HEK293 (cell line): Measurements from ENCODE around the gene PINLYP.

Experiments used
- CTCF ChIA-PET: fragments of 350-600 bp; formaldehyde crosslinking; extraction: SDS; loops from one replicate; lab custom pipeline; 2021; ENCODE audit warnings: antibody characterized with exemption; lab: Yijun Ruan, JAX
- POLR2A ChIA-PET: fragments of 300-600 bp; formaldehyde crosslinking; extraction: SDS; loops from one replicate; lab custom pipeline; 2020; ENCODE audit warnings: antibody characterized with exemption, inconsistent platforms; lab: Yijun Ruan, JAX
- H3K27ac ChIP-seq: fragments of 200-500 bp; sonication (Bioruptor generic); 2 replicates; pipeline ENCODE4 v1.5.1; 2014; ENCODE audit warnings: low read depth, low read length, control low read depth, inconsistent platforms; ENCODE audit errors: extremely low read depth
- H3K36me3 ChIP-seq, 2 experiments: fragments of 200-500 bp in 1 of 2; sonication (Bioruptor generic) in 1 of 2; 1 replicate in 1 of 2; 2 replicates in 1 of 2; pipeline ENCODE4 v1.5.1; 2014 to 2017; ENCODE audit warnings: inconsistent platforms in 2 of 2, low read length in 2 of 2; ENCODE audit not compliant: control insufficient read depth in 2 of 2, insufficient read depth in 1 of 2
- H3K4me1 ChIP-seq: fragments of 200-500 bp; sonication (Bioruptor generic); 2 replicates; pipeline ENCODE4 v1.5.1; 2014; ENCODE audit warnings: mild to moderate bottlenecking, low read length, inconsistent platforms; ENCODE audit not compliant: control insufficient read depth, insufficient read depth
- H3K4me3 ChIP-seq: 2 replicates; pipeline ENCODE4 v1.5.1; 2011; ENCODE audit warnings: low read depth, mild to moderate bottlenecking, control low read depth, low read length, moderate library complexity
- H3K9me3 ChIP-seq: fragments of 200-500 bp; sonication (Bioruptor generic); 2 replicates; pipeline ENCODE4 v1.5.1; 2014; ENCODE audit warnings: low read depth, low read length, inconsistent platforms; ENCODE audit not compliant: control insufficient read depth, insufficient read depth
- BCL11A ChIP-seq: fragments of 450-650 bp; formaldehyde crosslinking; IDR thresholded peaks from 2 replicates; pipeline ENCODE4 v1.5.1; 2016; ENCODE audit warnings: low read depth, missing biosample characterization, missing genetic modification characterization
- GLI4 ChIP-seq: fragments of 450-650 bp; formaldehyde crosslinking; IDR thresholded peaks from 2 replicates; pipeline ENCODE4 v1.5.1; 2016; ENCODE audit warnings: missing biosample characterization, missing genetic modification characterization
- GLIS1 ChIP-seq: fragments of 450-650 bp; formaldehyde crosslinking; IDR thresholded peaks from 2 replicates; pipeline ENCODE4 v1.5.1; 2016; ENCODE audit warnings: missing biosample characterization, missing genetic modification characterization
- KLF16 ChIP-seq: fragments of 450-650 bp; formaldehyde crosslinking; IDR thresholded peaks from 2 replicates; pipeline ENCODE4 v1.5.1; 2017; ENCODE audit warnings: missing biosample characterization, missing genetic modification characterization
- MZF1 ChIP-seq: fragments of 450-650 bp; formaldehyde crosslinking; IDR thresholded peaks from 2 replicates; pipeline ENCODE4 v1.5.1; 2017; ENCODE audit warnings: missing biosample characterization, missing genetic modification characterization, borderline replicate concordance
- OSR2 ChIP-seq: fragments of 450-650 bp; formaldehyde crosslinking; IDR thresholded peaks from 2 replicates; pipeline ENCODE4 v1.5.1; 2016; ENCODE audit warnings: missing biosample characterization, missing genetic modification characterization
- REPIN1 ChIP-seq: fragments of 450-650 bp; formaldehyde crosslinking; IDR thresholded peaks from 2 replicates; pipeline ENCODE4 v1.5.1; 2017; ENCODE audit warnings: missing biosample characterization, missing genetic modification characterization, low read depth
- SCRT2 ChIP-seq: fragments of 450-650 bp; formaldehyde crosslinking; IDR thresholded peaks from 2 replicates; pipeline ENCODE4 v1.5.1; 2016; ENCODE audit warnings: missing biosample characterization, missing genetic modification characterization
- WT1 ChIP-seq: fragments of 450-650 bp; formaldehyde crosslinking; IDR thresholded peaks from 2 replicates; pipeline ENCODE4 v1.5.1; 2016; ENCODE audit warnings: missing biosample characterization, missing genetic modification characterization
- YY2 ChIP-seq: fragments of 450-650 bp; formaldehyde crosslinking; IDR thresholded peaks from 2 replicates; pipeline ENCODE4 v1.5.1; 2016; ENCODE audit warnings: missing biosample characterization, missing genetic modification characterization
- ZBTB17 ChIP-seq: fragments of 450-650 bp; formaldehyde crosslinking; IDR thresholded peaks from 2 replicates; pipeline ENCODE4 v1.5.1; 2016; ENCODE audit warnings: missing biosample characterization, missing genetic modification characterization
- ZBTB20 ChIP-seq: fragments of 450-650 bp; formaldehyde crosslinking; IDR thresholded peaks from 2 replicates; pipeline ENCODE4 v1.5.1; 2016; ENCODE audit warnings: missing biosample characterization, missing genetic modification characterization
- ZBTB21 ChIP-seq: fragments of 450-650 bp; formaldehyde crosslinking; IDR thresholded peaks from 2 replicates; pipeline ENCODE4 v1.5.1; 2017; ENCODE audit warnings: missing biosample characterization, missing genetic modification characterization
- ZBTB48 ChIP-seq: fragments of 450-650 bp; formaldehyde crosslinking; IDR thresholded peaks from 2 replicates; pipeline ENCODE4 v1.5.1; 2016; ENCODE audit warnings: missing biosample characterization, missing genetic modification characterization
- ZBTB7A ChIP-seq: fragments of 450-650 bp; formaldehyde crosslinking; IDR thresholded peaks from 2 replicates; pipeline ENCODE4 v1.5.1; 2016; ENCODE audit warnings: low read depth, missing biosample characterization, missing genetic modification characterization
- ZIC2 ChIP-seq: fragments of 450-650 bp; formaldehyde crosslinking; IDR thresholded peaks from 2 replicates; pipeline ENCODE4 v1.5.1; 2016; ENCODE audit warnings: missing biosample characterization, missing genetic modification characterization
- ZNF121 ChIP-seq: fragments of 450-650 bp; formaldehyde crosslinking; IDR thresholded peaks from 2 replicates; pipeline ENCODE4 v1.5.1; 2016; ENCODE audit warnings: missing biosample characterization, missing genetic modification characterization
- ZNF138 ChIP-seq: fragments of 450-650 bp; formaldehyde crosslinking; IDR thresholded peaks from 2 replicates; pipeline ENCODE4 v1.5.1; 2016; ENCODE audit warnings: missing biosample characterization, missing genetic modification characterization, borderline replicate concordance
- ZNF2 ChIP-seq: fragments of 450-650 bp; formaldehyde crosslinking; IDR thresholded peaks from 2 replicates; pipeline ENCODE4 v1.5.1; 2016; ENCODE audit warnings: missing biosample characterization, missing genetic modification characterization
- ZNF223 ChIP-seq: fragments of 450-650 bp; formaldehyde crosslinking; IDR thresholded peaks from 2 replicates; pipeline ENCODE4 v1.5.1; 2016; ENCODE audit warnings: missing biosample characterization, missing genetic modification characterization
- ZNF391 ChIP-seq: fragments of 450-650 bp; formaldehyde crosslinking; IDR thresholded peaks from 2 replicates; pipeline ENCODE4 v1.5.1; 2016; ENCODE audit warnings: low read depth, missing biosample characterization, missing genetic modification characterization, borderline replicate concordance
- ZNF660 ChIP-seq: fragments of 450-650 bp; IDR thresholded peaks from 2 replicates; pipeline ENCODE4 v1.5.1; 2018; ENCODE audit warnings: missing biosample characterization, mild to moderate bottlenecking, missing genetic modification characterization
- ZNF664 ChIP-seq: fragments of 450-650 bp; formaldehyde crosslinking; IDR thresholded peaks from 2 replicates; pipeline ENCODE4 v1.5.1; 2016; ENCODE audit warnings: missing biosample characterization, missing genetic modification characterization
- TF ChIP-seq, protein P1 (sequence below): fragments of 450-650 bp; formaldehyde crosslinking; IDR thresholded peaks from 2 replicates; pipeline ENCODE4 v1.5.1; 2017; ENCODE audit warnings: missing biosample characterization, missing genetic modification characterization
- TF ChIP-seq, protein P2 (sequence below): fragments of 450-650 bp; formaldehyde crosslinking; IDR thresholded peaks from 2 replicates; pipeline ENCODE4 v1.5.1; 2016; ENCODE audit warnings: missing biosample characterization, missing genetic modification characterization

PINLYP gene

DNA sequence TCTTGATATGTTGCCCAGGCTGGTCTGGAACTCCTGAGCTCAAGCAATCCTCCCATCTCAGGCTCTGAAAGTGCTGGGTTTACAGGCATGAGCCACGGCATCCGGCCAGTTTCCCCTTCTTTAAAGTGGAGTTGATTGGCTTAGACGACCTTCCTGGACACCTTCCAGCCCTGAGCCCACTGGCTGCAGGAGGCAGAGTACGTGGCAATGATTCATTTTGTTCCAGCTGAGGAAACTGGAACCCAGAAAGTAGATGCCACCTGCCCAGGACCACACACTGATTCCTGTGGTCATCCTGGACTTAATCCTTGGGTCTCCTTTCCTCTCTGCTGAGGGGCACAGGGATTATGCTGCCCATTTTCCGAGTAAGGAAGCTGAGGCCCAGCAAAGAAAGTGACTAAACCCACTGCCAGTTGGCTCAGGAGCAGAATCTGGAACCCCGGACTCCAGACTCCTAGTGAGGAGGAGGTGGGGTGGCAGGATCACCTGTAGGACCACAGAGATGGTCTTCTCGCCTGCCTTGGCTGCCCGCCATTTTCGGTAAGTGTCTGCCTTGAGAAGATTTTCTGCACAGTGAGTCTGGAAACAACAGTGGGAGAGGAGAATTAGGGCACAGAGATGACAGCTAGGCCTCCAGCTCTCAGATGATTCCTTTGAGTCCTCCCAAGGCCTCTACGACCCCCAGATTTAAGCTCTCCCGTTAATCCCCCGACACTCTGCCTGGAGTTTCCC is 1.0 kb upstream of the PINLYP start:
- H3K36me3 ChIP-seq = peaks cover 25 to 37% of the 10 kb centered on the region in 2 experiments
- peak; percentile 34; the same call in 1 of the 2 replicates for TF ChIP-seq GLIS1 (tag by site-specific recombination)
- TF ChIP-seq ZNF391 (tag by site-specific recombination) = no peak
- TF ChIP-seq, protein P1, sequence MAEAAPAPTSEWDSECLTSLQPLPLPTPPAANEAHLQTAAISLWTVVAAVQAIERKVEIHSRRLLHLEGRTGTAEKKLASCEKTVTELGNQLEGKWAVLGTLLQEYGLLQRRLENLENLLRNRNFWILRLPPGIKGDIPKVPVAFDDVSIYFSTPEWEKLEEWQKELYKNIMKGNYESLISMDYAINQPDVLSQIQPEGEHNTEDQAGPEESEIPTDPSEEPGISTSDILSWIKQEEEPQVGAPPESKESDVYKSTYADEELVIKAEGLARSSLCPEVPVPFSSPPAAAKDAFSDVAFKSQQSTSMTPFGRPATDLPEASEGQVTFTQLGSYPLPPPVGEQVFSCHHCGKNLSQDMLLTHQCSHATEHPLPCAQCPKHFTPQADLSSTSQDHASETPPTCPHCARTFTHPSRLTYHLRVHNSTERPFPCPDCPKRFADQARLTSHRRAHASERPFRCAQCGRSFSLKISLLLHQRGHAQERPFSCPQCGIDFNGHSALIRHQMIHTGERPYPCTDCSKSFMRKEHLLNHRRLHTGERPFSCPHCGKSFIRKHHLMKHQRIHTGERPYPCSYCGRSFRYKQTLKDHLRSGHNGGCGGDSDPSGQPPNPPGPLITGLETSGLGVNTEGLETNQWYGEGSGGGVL (tag by site-specific recombination) = 0 out of 2 replicates have a peak, but pooled peaks have one; percentile 16
- peak; percentile 83 for TF ChIP-seq ZNF121 (tag by site-specific recombination)
- 0 out of 2 replicates have a peak, but pooled peaks have one; percentile 11 for TF ChIP-seq ZIC2 (tag by site-specific recombination)
- TF ChIP-seq SCRT2 (tag by site-specific recombination) = peak; percentile 88
- 0 out of 2 replicates have a peak, but pooled peaks have one; percentile 23 for TF ChIP-seq MZF1
- 0 out of 2 replicates have a peak, but pooled peaks have one; percentile 18 for TF ChIP-seq ZNF664 (tag by site-specific recombination)
- TF ChIP-seq ZBTB17 (tag by site-specific recombination) = peak; percentile 50; the same call in 1 of the 2 replicates
- no peak for TF ChIP-seq BCL11A (tag by site-specific recombination)
- 0 out of 2 replicates have a peak, but pooled peaks have one; percentile 23 for TF ChIP-seq ZBTB20
- H3K27ac ChIP-seq = peak overlapping the region; percentile 80
- CTCF ChIA-PET = interaction anchor here (0.6 to 12.5 kb wide), 11 partner anchors 19 to 242 kb away, joined by 3 to 167 read pairs (median 3); partner anchors contain the start of gene IRGQ
- peak overlapping the region; percentile 73 for H3K4me3 ChIP-seq
- POLR2A ChIA-PET = interaction anchor here (0.7 to 2.9 kb wide), 9 partner anchors 11 to 180 kb away, joined by 3 to 23 read pairs (median 4); partner anchors contain the start of genes IRGQ, SMG9 and ZNF576
- H3K4me1 ChIP-seq = peaks cover 39% of the 10 kb centered on the region
- no peaks in the 10 kb centered on the region for H3K9me3 ChIP-seq

DNA sequence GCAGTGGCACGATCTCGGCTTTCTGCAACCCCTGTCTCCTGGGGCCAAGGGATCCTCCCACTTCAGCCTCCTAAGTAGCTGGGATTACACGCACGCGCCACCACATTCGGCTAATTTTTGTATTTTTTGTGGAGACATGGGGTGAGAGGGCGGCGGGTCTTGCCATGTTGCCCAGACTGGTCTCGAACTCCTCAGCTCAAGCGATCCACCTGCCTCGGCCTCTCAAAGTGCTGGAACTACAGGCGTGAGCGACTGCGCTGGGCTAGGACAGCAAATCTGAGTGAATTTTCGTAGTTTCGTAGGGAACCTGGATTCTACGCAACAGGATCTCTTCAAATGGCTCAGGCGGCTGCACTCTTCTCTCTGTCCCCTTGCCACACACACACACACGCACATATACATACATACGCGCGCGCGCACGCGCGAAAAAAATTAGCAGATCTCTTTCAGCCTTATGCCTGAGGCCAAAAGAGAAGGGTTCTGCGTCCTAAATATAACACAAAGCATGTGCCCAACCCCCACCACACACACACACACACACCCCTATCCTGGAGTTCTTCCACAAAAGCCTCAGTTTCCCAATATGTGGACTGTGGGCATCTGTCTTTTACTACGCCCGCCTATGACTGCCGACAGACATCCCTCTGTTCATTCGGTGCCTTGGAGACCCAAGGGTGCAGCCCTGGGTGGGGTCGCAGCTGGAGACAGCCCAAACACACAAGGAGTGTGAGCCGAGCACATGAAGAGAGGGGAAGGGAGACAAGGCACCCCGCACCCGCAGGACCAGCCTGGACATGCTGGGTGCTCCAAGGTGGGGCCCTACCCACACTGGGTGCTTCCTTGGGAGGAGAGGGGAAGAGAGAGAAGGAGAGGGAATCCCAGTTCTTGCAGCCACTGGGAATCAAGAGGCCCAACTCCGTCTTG is 616 bp downstream of the PINLYP start:
- Histone ChIP-seq H3K27ac (peak overlapping the region; percentile 54; the same call in 1 of the 2 replicates), H3K36me3 (peaks cover 14 to 27% of the 10 kb centered on the region in 2 experiments), H3K9me3 (no peaks in the 10 kb centered on the region), H3K4me1 (peaks cover 33% of the 10 kb centered on the region), H3K4me3 (peak overlapping the region; percentile 16)
- CTCF ChIA-PET = interaction anchor here (1.0 kb wide), 1 partner anchor 129 kb away, joined by 3 read pairs; no protein-coding TSS in a partner anchor
- POLR2A ChIA-PET = interaction anchor here (1.6 to 2.9 kb wide), 2 partner anchors 13 to 20 kb away, joined by 4 to 23 read pairs; partner anchors contain the start of genes IRGQ and ZNF576
- TF ChIP-seq OSR2 = peak; percentile 67
- TF ChIP-seq REPIN1 (tag by site-specific recombination) = peak; percentile 98
- TF ChIP-seq, protein P2, sequence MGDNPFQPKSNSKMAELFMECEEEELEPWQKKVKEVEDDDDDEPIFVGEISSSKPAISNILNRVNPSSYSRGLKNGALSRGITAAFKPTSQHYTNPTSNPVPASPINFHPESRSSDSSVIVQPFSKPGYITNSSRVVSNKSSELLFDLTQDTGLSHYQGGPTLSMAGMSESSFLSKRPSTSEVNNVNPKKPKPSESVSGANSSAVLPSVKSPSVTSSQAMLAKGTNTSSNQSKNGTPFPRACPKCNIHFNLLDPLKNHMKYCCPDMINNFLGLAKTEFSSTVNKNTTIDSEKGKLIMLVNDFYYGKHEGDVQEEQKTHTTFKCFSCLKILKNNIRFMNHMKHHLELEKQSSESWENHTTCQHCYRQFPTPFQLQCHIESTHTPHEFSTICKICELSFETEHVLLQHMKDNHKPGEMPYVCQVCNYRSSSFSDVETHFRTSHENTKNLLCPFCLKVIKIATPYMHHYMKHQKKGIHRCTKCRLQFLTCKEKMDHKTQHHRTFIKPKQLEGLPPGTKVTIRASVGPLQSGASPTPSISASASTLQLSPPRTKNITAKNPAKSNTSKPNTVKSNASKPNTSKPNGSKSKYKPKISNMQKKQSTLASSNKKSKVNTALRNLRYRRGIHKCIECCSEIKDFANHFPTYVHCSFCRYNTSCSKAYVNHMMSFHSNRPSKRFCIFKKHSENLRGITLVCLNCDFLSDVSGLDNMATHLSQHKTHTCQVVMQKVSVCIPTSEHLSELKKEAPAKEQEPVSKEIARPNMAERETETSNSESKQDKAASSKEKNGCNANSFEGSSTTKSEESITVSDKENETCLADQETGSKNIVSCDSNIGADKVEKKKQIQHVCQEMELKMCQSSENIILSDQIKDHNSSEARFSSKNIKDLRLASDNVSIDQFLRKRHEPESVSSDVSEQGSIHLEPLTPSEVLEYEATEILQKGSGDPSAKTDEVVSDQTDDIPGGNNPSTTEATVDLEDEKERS = peak; percentile 87
- peak; percentile 11; the same call in 1 of the 2 replicates for TF ChIP-seq ZNF391 (tag by site-specific recombination)
- TF ChIP-seq ZBTB21 (tag by site-specific recombination) = peak; percentile 51; the same call in 1 of the 2 replicates
- 0 out of 2 replicates have a peak, but pooled peaks have one; percentile 12 for TF ChIP-seq KLF16 (tag by site-specific recombination)
- TF ChIP-seq GLI4 (tag by site-specific recombination) = no peak
- TF ChIP-seq ZBTB48 (tag by site-specific recombination) = 0 out of 2 replicates have a peak, but pooled peaks have one; percentile 25
- TF ChIP-seq YY2 (tag by site-specific recombination) = no peak
- TF ChIP-seq ZBTB20 = peak; percentile 26; the same call in 1 of the 2 replicates
- no peak for TF ChIP-seq ZNF138
- TF ChIP-seq ZNF664 (tag by site-specific recombination) = peak; percentile 15; the same call in 1 of the 2 replicates
- TF ChIP-seq ZBTB7A = no peak
- TF ChIP-seq WT1 (tag by site-specific recombination) = 0 out of 2 replicates have a peak, but pooled peaks have one; percentile 32
- 0 out of 2 replicates have a peak, but pooled peaks have one; percentile 8 for TF ChIP-seq ZNF223 (tag by site-specific recombination)
- TF ChIP-seq ZNF660 = peak; percentile 49; the same call in 1 of the 2 replicates
- TF ChIP-seq ZNF2 (tag by site-specific recombination) = peak; percentile 87; the same call in 1 of the 2 replicates
